HG03064 (cell line): Measurements from ENCODE around the gene SMIM12.
"Not testable (repeated sequence)": the region's sequence is repeated elsewhere in the genome, so short reads cannot be mapped to it uniquely, and the experiment has no call there.

ENCODE experiments used
- ATAC-seq: cut with Tn5 transposase; IDR thresholded peaks from one replicate; pipeline ENCODE4 v1.9.1; 2021; ENCODE audit warnings: low read depth; ENCODE audit not compliant: unreplicated experiment

Gene SMIM12

DNA sequence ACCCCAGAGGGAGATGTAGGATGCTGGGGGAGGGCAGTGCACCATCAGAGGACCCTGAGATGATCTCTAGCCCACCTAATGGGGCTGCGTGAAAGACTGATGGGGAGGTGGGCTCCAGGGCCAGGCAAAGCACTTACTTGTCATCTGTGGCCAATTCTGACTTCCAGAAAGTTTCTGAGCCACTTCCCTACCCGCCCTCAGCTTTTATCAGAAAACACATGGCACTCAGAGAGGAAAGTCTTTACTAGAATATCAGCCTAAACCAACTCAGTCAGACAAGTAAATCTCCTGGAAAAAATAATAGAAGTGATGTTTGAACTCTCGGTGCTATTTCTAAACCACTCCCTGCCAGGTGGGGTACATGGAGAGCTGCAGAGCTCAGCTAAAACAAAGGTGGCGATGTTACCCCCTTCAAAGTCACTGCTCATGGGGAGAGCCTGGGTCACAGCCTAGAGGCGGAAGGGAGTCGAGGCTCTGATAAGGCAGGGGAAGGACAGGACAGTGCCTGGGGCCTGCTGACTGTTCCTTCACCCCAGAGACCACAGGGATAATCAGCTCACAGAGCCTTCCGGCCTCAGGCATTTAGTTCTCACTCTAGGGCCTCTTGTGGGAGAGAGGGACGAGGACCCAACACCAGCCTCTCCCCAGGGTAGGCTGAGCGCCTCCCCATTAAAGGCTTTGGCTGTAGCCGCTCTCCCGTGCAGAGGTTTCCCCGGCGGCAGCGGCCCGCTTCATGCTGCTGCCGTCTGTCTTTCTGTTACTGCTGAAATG, 14.2 kb downstream of the SMIM12 start:
- ATAC-seq: no peak

DNA sequence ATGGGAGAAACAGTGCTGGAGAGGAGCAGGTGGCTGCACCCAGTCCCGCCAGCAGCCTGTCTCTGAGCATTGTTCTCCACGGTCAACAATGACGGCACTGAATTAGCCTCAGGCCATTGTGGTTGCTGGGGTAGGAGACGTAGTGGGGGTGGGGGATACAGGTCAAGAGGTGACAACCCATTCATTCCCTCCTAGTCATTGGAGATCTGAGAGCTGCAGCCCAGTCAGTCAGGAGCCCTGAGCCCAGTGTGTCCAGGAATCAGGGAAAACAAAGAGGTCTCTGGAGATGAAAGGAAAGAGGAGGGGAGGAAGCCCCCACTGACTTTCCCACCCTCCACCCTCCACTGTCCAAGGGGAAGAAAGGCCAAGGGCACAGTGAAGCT, 15.3 kb downstream of the SMIM12 start:
- ATAC-seq: no peak

DNA sequence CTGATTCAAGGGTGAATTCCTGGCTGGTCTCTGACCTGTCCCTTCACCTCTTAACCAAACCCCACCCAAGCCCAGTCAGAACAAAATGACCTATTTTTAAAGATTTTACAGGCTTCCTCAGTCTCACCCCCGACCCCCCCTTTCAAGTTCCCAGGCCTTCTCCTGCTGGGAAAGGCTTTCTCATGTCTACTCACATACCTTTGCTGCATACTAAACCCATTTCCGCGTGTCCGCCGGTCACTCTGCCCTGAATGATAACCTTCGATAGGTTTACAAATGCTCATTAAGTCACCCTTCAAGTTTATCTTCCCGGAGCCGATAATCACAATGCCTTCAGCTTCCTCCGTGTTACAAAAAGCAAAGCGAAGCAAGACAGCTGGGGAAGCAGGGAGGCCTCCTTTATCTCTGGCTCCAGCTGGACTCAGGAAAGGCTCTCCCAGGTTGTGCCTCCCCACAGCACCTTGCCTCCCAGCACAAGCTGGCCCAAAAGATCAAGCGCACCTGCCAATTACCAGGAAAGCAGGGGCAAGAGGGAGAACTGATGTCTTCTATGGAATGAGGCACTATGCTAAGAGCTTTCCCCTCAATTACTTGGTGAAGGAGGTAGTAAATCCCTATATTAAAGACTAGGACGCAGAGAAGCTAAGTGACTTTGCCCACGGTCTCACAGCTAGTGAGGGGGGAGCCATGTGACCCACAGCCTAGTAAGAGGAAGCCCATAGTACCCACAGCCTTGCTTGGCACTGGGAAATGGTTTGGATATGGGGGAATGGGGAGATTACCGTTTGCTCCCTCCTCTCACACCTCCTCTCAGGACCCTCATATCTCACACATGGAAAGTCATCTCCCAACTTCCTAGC, 15.9 kb downstream of the SMIM12 start:
- ATAC-seq: no peak

DNA sequence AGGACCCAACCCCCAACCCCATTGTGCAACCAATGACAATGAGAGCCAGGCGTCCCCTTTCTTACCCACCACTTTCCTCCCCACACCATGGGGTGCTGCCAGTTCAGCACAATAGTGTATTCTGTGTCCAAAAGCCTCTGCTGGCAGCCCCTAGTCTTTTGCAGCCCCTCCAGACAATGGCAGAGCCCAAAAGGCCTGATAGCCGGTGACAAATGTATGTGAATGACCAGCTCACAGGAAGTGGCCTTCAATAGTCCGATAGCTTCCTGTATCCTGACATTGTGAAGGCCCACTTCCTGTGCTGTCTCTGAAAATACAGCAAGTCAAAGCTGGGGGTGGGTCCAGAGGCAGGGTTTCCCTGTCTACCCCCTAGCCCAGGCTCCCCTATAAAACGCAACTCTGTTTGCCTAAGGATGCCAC, 16.6 kb downstream of the SMIM12 start:
- ATAC-seq: no peak

DNA sequence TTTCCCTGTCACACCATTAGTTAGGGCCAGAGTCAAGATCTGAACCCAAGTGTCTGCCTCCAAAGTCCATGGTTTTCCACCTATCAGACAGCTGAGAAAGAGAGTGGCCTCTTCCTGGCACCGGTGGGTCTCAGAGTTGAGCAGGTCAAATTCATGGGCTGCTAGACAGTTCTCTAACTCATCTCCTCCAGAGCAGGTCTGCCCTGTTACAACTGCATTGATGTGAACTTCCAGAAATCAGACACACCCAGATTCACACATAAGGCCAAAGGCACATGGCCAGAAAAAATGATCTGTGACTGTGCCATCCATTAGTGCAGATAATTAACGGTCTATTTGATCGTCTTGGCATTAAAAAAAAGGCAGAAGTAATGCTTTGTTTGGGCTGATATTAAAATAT, 17.5 kb downstream of the SMIM12 start:
- no peak for ATAC-seq

DNA sequence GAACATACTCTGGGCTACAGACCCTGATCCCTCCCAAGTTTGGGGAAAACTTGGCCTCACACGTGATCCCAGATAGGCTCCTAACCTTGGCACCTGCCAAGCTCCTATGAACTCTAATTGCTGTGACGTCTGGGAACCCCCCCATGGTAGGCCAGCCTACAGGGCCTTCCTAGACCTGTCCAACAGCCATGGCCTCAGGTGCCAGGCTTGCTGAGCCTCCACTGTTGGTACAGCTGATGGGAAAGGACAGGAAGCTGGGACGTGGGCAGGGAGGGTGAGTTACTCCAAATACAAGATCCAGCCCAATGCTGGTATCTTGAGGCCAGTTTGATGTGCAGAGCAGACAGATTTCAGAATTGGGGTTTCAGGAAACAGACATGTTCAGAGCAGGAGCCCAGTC, 19.1 kb downstream of the SMIM12 start:
- ATAC-seq: no peak

DNA sequence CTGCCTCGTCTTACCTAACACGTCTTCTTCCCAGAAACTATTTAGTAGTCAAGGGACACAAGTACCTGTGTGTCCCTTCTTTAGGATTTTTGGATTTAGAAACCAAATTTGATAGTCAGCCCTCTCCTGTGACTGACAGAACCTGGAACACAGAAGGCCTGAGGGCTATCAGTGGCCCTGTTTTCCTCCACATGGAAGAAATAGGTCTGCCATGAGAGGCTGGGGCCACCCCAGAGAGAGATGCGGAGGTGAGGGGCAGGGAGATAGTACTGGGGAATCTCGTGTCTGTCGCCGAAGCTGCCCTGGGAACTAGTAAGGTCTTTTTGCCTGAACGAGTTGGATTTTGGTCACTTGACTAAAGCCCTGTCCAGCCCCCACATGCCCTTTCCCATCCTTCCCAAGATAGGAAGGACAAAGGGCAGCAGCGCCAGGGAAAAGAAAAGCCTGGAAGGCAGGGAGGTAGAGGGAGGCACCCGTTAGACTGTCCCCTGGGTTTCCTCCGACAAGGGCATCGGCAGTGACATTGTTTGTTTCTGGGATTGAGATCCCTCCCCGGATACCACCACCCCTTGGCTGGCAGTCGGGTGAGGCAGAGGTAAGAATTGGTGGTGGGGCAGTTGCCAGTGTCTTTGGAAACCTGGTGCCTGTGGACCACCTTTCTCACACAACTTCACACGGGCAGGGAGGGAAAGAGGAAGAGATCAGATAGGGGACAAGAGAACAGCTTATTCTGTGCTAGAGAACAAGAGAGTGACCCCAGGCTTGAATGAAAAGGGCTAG, 19.8 kb downstream of the SMIM12 start:
- ATAC-seq: no peak

DNA sequence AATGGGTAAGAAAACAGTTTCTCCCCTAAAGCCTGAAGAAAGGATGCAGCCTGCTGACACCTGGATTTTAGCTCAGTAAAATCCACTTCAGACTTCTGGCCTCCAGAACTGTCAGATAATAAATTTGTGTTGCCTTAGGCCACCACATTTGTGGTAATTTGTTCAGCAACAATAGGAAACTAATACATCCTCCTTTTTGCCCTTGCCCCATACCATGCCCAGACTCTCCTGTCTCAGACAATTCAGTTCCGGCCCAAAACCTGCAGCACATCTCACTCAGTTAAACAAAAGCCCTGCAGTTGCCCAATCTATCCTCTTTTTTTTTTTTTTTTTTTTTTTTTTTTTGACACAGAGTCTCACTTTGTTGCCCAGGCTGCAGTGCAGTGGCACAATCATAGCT, 25.8 kb downstream of the SMIM12 start:
- ATAC-seq: no peak

DNA sequence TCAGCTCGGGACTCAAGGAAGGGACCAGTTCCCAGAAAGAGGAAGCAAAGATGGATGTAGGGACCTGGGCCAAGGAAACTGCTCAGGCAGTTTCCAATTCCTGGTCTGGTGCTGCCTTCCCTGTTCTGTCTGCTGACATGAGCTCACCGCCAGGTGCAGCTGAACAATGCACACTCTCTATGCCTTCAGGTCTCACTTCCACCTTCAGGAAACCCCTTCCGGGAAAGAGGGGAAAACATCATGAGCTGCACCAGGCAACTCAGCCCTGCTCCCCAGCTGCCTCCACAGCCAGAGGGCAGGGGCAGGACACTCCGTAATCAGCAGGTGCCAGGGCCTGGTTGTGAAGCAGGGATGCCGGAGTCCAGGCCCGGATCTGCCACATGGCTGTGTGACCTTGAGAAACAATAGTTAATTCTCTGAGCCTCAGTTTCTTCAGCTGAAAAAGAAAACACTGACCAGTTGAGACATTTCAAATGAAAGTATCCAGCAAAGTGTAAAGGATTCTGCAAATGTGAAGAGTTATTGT, 27.8 kb downstream of the SMIM12 start:
- ATAC-seq: no peak

DNA sequence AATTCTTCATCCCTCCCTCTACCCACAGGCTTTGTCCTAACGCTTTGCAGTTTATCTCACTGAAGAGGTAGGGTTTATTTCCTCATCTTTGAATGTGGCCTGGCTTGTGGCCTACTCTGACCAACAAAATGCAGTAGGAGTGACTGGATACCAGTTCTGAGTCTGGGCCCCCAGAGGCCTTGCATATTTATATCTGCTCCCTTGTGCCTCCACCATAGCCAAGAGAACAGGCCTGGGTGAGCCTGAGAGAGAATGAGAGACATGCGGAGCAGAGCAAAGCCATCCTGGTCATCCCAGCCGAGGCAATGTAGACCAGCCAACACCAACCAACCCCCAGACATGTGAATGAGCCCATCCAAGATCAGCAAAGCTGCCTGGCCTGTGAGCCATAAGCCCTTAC, 30.3 kb downstream of the SMIM12 start:
- no peak for ATAC-seq

DNA sequence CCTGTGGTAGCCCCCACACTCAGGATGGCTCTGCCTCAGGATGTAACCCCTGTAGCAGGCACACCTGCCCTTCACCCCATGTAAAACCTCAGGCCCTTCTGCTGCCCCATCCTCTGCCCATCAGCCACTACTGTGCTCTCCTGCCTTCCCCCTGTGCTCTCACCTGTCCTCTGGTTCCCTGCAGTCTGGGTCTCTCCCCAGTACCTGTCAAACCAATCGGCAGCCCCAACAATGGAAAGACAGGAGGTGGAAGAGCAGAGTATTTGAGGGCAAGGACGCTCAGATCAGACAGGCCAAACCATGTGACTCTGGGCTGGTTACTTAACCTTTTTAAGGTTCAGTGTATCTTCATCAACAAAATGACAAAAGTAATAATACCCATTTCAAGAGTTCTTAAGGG, 30.9 kb downstream of the SMIM12 start:
- no peak for ATAC-seq

DNA sequence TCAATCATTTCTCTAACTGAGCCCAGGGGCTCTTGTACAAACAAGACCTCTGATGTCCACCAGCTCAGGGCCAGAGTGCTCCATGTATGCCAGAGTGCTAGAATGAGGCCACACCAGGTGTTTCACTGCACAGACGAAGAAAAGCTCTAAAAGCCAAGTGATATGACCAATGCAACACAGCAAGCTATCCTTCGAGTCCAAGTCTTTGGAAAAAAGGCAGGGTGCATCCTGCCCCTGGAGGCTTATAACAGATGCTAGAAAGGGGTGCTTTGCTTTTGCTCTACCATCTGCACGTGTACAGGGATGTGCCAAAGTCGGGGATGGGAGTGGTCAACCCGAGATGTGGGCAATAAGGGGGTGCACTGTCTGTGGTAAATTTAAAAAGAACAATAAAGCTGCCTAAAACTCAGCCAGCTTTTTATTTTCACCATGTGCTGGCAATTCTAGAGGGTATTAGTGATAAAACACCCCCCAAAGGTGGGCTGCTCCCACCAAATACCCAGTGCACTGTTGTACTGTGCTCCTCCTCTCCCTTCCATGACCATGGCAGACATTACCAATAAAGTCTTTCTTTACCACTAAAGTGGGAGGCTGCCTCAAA, 32.1 kb downstream of the SMIM12 start:
- ATAC-seq: no peak

DNA sequence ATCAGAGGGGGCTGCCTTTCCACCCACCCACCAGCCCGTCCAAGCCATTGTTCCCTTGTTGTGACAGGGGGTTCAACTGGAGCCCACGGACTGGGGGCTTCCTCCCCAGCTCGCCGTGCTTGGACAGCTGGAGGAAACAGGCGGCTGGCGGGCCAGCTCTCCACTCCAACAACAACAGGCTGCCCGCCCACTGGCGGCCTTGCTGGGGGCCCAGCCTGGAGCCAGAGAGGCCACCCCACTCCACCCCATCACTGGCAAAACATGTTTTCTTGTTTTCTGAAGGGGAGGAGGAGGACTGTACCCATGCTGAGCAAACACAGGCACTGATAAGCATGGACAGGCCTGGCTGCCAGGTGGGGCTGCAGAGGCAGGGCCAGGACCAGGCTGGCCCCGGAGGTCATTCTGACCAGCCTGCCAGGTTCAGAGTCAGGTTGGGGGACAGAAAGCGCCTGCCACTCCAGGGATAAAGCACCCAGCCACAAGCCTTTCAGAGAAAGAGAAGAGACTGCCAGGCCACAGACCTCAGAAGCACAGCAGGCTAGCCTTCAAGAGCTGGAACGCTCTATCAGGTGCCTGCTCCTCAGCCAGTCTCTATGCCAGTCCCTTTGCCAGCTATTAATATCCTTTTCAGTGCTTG, 34.0 kb downstream of the SMIM12 start:
- ATAC-seq: no peak

DNA sequence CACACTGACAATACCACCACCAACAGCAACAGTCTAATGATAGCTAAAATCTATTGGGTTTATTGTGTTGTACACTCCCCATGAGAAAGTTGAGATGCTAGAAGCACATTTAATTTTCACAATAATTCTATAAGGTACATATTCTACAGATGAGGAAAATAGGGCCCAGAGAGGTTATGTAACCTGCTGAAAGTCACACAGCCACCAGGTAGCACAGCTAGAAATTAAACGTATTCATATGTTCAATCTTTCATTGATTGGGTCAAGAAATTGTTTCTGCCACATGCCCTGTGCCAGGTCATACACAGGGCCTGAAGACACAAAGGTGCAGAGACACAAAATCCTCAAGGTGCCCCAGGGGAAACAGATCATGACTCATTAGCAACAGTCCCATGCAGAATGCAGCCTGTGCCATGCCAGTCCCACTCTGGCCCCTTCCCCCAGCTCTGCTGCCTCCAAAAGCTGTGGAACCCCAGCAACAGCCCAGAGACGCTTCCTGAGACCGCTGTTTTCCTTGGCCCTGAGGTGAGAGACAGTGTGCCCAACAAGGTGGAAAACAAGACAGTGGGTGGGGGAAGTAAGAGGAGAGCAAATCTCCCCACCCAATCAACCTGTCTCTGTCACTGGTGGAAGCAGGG, 34.6 kb downstream of the SMIM12 start:
- ATAC-seq: no peak

DNA sequence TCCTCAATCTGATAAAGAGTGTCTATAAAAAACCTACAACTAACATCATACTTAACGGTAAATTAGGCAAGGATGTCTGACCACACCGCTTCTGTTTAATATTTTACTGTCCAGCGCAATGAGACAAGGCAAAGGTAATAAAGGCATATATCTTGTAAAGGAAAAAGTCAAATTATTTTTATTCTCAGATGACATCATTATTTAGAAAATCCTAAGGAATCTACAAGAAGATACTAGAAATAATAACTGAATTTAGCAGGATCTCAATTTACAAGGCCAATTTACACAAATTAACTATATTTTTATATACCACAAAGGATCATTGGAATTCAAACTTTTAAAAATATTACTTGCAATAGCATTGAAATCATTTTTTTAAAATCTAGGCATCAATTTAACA, 37.3 kb downstream of the SMIM12 start:
- ATAC-seq: no peak

DNA sequence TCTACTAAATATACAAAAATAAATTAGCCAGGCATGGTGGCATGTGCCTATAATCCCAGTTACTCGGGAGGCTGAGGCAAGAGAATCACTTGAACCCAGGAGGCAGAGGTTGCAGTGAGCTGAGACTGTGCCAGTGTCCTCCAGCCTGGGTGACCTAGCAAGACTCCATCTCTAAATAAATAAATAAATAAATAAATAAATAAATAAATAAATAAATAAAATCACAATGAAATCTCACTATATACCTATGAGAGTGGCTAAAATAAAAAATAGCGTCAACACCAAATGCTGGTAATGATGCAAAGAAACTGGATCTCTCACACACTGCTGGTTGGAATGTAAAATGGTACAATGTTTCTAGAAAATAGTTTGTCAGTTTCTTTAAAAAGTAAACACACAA, 40.7 kb downstream of the SMIM12 start:
- not testable (repeated sequence) for ATAC-seq

DNA sequence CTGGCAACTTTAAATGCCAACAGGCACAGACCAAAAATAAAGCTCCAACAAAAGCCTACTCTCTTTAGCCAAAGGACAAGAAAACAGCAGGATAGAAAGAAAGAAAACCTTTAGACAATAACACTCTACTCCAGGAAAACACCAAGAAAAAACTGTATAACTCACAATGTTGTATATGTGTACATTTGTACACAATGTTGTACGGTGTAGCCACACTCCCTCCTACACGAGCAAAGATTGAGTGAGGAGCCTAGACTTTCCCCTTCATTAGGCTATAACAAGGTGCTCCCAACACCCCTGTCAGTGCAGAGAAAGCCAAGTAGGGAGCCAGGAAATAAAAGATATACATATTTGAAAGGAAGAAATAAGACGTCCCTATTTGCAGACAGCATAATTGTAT, 42.8 kb downstream of the SMIM12 start:
- no peak for ATAC-seq

DNA sequence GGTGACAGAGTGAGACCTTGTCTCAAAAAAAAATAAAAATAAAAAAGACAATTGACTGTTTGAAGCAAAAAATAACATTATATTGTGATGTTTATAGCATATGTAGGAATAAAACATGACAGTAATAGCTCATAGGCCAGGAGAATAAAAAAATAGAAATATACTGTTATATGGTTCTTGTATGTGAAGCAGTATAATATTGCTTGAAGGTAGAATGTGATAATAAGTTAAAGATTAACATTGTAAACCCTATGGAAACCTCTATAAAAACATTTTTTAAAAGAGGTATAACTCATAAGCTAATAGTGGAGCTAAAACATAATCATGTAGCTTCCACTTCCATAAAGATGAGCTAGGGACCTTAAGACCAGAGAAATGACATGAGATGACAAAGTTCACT, 43.2 kb downstream of the SMIM12 start:
- ATAC-seq: no peak

DNA sequence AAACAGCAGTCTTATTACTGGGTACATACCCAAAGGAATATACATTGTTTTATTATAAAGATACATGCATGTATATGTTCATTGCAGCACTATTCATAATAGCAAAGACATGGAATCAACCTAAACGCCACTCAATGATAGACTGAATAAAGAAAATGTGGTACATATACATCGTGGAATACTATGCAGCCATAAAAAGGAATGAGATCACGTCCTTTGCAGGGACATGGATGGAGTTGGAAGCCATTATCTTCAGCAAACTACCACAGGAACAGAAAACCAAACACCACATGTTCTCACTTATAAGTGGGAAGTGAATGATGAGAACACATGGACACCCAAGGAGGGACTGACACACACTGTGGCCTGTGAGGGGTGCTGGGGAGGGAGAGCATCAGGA, 48.8 kb downstream of the SMIM12 start:
- not testable (repeated sequence) for ATAC-seq
